Mucosa of descending colon (tissue), 3 donors: Measurements from ENCODE around the gene PANX3. TPM values are rescaled to one million over a fixed set of nuclear protein-coding genes. Genes with fewer than 3 reads are reported as not detected.

Source experiments
- ATAC-seq: fragments of 200-7000 bp; cut with Tn5 transposase; one replicate; pipeline ENCODE4 v1.9.1; 2020; ENCODE audit warnings: mild to moderate bottlenecking, moderate library complexity
- DNase-seq, 3 donors: peaks; one replicate each; pipeline ENCODE4 v3.0.0-alpha.2; 2020
- H3K36me3 ChIP-seq: fragments of 200-600 bp; one replicate; pipeline ENCODE4 v1.8.0; 2021; ENCODE audit warnings: low read depth, mild to moderate bottlenecking
- H3K4me1 ChIP-seq: fragments of 200-600 bp; one replicate; pipeline ENCODE4 v1.8.0; 2021; ENCODE audit warnings: low read depth, mild to moderate bottlenecking
- H3K4me3 ChIP-seq: fragments of 200-600 bp; one replicate; pipeline ENCODE4 v1.8.0; 2021; ENCODE audit warnings: mild to moderate bottlenecking
- H3K9me3 ChIP-seq: fragments of 200-600 bp; one replicate; pipeline ENCODE4 v1.8.0; 2021; ENCODE audit warnings: mild to moderate bottlenecking
- intact Hi-C, 2 donors: fragments of 100-400 bp; cut with DNase I in 1 of 2; cut with micrococcal nuclease in 1 of 2; formaldehyde crosslinking; loops; one replicate each; pipeline versions ENCODE4 v1.11.0 to v1.11.1; 2022; cut with DNase I, micrococcal nuclease
- total RNA-seq, 3 donors: library from RNA; stranded (reverse); fragmentation: NEBNext Ultra II Directional in 2 of 3; extraction: Animal tissue kit (Norgen Biotek cat#: 25700) in 2 of 3; gene quantifications; one replicate each; pipeline versions ENCODE4 v1.2.1 to v1.2.4, GENCODE V29; 2021 to 2023
- TF ChIP-seq, protein P1 (sequence below): fragments of 200-600 bp; IDR thresholded peaks from one replicate; pipeline ENCODE4 v1.8.0; 2022; ENCODE audit warnings: antibody characterized with exemption, mild to moderate bottlenecking
- donor health status: DM: no; HTN: no; CAD: no; lungs with moderate emphysema.
- donor health status: DM: no; HTN: no; CAD: no.
- donor health status: DM: no; HTN: yes; CAD: no.

The PANX3 gene
- total RNA-seq, 3 donors from 2014 or later, result not detected

DNA sequence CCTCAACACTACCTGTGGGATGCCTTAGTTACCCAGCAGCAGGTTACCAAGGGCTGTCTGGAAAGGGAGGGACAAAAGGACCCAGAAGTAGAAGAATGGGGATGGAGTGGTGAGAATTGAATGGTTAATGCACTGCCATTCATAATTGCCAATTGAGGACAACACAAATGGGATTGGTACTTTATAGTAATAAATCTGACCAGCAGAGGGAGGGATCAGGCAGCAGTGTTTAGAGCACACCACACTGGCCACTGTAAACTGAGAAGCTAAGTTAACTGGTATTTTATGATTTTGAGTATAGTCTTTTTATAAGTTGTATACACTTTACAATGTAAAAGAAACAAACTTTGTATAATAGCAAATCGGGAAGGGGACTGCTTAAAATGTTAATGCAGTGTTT, 22.1 kb downstream of the PANX3 start:
- H3K4me3 ChIP-seq, result no peak overlapping the region
- intact Hi-C loops, result no loop called here
- TF ChIP-seq, protein P1, sequence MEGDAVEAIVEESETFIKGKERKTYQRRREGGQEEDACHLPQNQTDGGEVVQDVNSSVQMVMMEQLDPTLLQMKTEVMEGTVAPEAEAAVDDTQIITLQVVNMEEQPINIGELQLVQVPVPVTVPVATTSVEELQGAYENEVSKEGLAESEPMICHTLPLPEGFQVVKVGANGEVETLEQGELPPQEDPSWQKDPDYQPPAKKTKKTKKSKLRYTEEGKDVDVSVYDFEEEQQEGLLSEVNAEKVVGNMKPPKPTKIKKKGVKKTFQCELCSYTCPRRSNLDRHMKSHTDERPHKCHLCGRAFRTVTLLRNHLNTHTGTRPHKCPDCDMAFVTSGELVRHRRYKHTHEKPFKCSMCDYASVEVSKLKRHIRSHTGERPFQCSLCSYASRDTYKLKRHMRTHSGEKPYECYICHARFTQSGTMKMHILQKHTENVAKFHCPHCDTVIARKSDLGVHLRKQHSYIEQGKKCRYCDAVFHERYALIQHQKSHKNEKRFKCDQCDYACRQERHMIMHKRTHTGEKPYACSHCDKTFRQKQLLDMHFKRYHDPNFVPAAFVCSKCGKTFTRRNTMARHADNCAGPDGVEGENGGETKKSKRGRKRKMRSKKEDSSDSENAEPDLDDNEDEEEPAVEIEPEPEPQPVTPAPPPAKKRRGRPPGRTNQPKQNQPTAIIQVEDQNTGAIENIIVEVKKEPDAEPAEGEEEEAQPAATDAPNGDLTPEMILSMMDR, result no peak
- H3K4me1 ChIP-seq, result no peaks in the 10 kb centered on the region
- H3K36me3 ChIP-seq, result no peaks in the 10 kb centered on the region
- ATAC-seq (peak; percentile 34), DNase-seq (no peak)
- H3K9me3 ChIP-seq, result no peaks in the 10 kb centered on the region

- ATAC-seq (no peak), DNase-seq (no peak)
- no peaks in the 10 kb centered on the region for H3K4me1 ChIP-seq
- H3K4me3 ChIP-seq, result no peak overlapping the region
- H3K9me3 ChIP-seq, result no peaks in the 10 kb centered on the region
- TF ChIP-seq, protein P1, result no peak
- no peaks in the 10 kb centered on the region for H3K36me3 ChIP-seq
- intact Hi-C loops, result no loop called here
Observed at GRCh38 chr11:124635932-124636331, 24.7 kb downstream of the PANX3 start.

DNA sequence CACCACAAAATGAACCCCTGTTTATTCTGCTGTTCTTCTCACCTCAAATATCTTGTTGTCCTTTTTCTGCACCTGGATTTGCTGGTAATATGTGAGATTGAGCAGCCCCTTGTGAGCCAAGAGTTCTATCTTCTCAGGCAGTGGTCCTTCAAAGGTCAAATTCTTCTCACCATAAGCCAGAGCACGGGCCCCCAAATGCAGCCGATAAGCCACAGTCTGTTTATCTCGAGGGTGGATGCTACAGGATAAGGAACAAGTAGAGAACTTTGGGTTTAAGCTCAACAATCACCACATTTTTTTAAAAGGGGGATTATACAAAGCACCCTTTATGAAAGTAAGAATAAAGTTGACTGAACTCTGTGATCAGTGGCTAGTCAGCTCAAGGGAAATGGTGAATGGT, 27.3 kb downstream of the PANX3 start:
- ATAC-seq (no peak), DNase-seq (no peak)
- no peaks in the 10 kb centered on the region for H3K4me1 ChIP-seq
- H3K4me3 ChIP-seq, result no peak overlapping the region
- TF ChIP-seq, protein P1, result no peak
- H3K36me3 ChIP-seq, result no peaks in the 10 kb centered on the region
- intact Hi-C loops, result no loop called here
- no peaks in the 10 kb centered on the region for H3K9me3 ChIP-seq

GRCh38 chr11:124639186-124639585, 28.0 kb downstream of the PANX3 start:
- TF ChIP-seq, protein P1, result no peak
- intact Hi-C loops, result no loop called here
- Histone ChIP-seq H3K4me1 (no peaks in the 10 kb centered on the region), H3K36me3 (no peaks in the 10 kb centered on the region), H3K4me3 (no peak overlapping the region), H3K9me3 (no peaks in the 10 kb centered on the region)
- DNase-seq (no peak), ATAC-seq (no peak)

GRCh38 chr11:124640666-124641065, 29.4 kb downstream of the PANX3 start:
- Histone ChIP-seq H3K36me3 (no peaks in the 10 kb centered on the region), H3K9me3 (no peaks in the 10 kb centered on the region), H3K4me3 (no peak overlapping the region), H3K4me1 (no peaks in the 10 kb centered on the region)
- no peak for DNase-seq
- ATAC-seq, result no peak
- intact Hi-C loops, result no loop called here
- TF ChIP-seq, protein P1, result no peak

DNA sequence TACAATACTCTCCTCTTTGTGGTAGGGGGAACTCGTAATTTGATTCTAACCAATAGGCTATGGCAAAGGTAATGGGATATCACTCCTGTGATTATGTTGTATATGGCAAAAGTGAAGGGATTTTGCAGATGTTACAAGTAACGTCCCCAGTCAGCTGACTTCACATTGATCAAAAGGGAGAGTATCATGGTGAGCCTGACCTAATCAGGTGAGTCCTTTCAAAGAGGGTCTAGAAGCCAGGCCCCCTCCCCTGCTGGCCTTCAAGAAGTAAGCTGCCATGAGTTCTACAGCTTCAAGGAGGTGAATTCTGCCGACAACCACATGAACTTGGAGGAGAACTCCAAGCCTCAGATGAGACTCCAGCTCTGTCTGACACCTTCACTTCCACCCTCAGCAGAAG, 31.4 kb downstream of the PANX3 start:
- TF ChIP-seq, protein P1, result no peak
- DNase-seq (no peak), ATAC-seq (no peak)
- H3K4me1 ChIP-seq, result no peaks in the 10 kb centered on the region
- H3K4me3 ChIP-seq, result no peak overlapping the region
- intact Hi-C loops, result no loop called here
- no peaks in the 10 kb centered on the region for H3K9me3 ChIP-seq
- H3K36me3 ChIP-seq, result no peaks in the 10 kb centered on the region
